Neural cell (in vitro differentiated cells): Measurements from ENCODE around the gene GINS2. TPM values are rescaled to one million over a fixed set of nuclear protein-coding genes. Genes with fewer than 3 reads are reported as not detected.

Experiments
- H2AFZ ChIP-seq: fragments of 200-600, 300-800 bp; sonication (generic), shearing (Covaris generic); 2 replicates; pipeline ENCODE4 v1.6.0; 2014; ENCODE audit warnings: low read depth, mild to moderate bottlenecking, antibody characterized with exemption, low read length, moderate library complexity
- H3F3A ChIP-seq: fragments of 200-600 bp; shearing (Covaris generic); 2 replicates; pipeline ENCODE4 v1.6.1; 2016; ENCODE audit warnings: mild to moderate bottlenecking, moderate library complexity, mixed read lengths, antibody characterized with exemption, low read length; ENCODE audit not compliant: insufficient read depth, poor library complexity, severe bottlenecking
- H3K27ac ChIP-seq: fragments of 200-600, 300-800 bp; sonication (generic), shearing (Covaris generic); 2 replicates; pipeline ENCODE4 v1.5.1; 2014; ENCODE audit warnings: mild to moderate bottlenecking, low read length, moderate library complexity
- H3K27me3 ChIP-seq: fragments of 300-800, 200-600 bp; sonication (generic), shearing (Covaris generic); 2 replicates; pipeline ENCODE4 v1.6.0; 2014; ENCODE audit warnings: mild to moderate bottlenecking, low read depth, low read length, moderate library complexity; ENCODE audit not compliant: insufficient read depth
- H3K36me3 ChIP-seq: fragments of 300-800, 200-600 bp; sonication (generic), shearing (Covaris generic); 2 replicates; pipeline ENCODE4 v1.5.1; 2014; ENCODE audit warnings: mild to moderate bottlenecking, antibody characterized with exemption, low read length, moderate library complexity; ENCODE audit not compliant: insufficient read depth
- H3K4me2 ChIP-seq: fragments of 300-800, 200-600 bp; sonication (generic), shearing (Covaris generic); 2 replicates; pipeline ENCODE4 v1.6.0; 2014; ENCODE audit warnings: mild to moderate bottlenecking, low read length
- H3K4me3 ChIP-seq: fragments of 300-800, 200-600 bp; sonication (generic), shearing (Covaris generic); 2 replicates; pipeline ENCODE4 v1.5.1; 2014; ENCODE audit warnings: mild to moderate bottlenecking, low read length, moderate library complexity
- H3K79me2 ChIP-seq: fragments of 200-600 bp; shearing (Covaris generic); replicated peaks from 2 replicates; pipeline ENCODE4 v1.6.0; 2014; ENCODE audit warnings: mild to moderate bottlenecking, low read length, moderate library complexity; ENCODE audit not compliant: insufficient read depth
- H3K9ac ChIP-seq: fragments of 300-800, 200-600 bp; sonication (generic), shearing (Covaris generic); 2 replicates; pipeline ENCODE4 v1.6.1; 2016; ENCODE audit warnings: mild to moderate bottlenecking, low read length, mixed read lengths
- H3K9me2 ChIP-seq: fragments of 200-600 bp; shearing (Covaris generic); 2 replicates; pipeline ENCODE4 v1.6.1; 2016; ENCODE audit warnings: mild to moderate bottlenecking, low read length, mixed read lengths; ENCODE audit not compliant: insufficient read depth
- H3K9me3 ChIP-seq: fragments of 200-600, 300-800 bp; sonication (generic), shearing (Covaris generic); 2 replicates; pipeline ENCODE4 v1.6.1; 2016; ENCODE audit warnings: mild to moderate bottlenecking, mixed run types, low read length, moderate library complexity, mixed read lengths
- H4K20me1 ChIP-seq: fragments of 200-600 bp; shearing (Covaris generic); 2 replicates; pipeline ENCODE4 v1.6.1; 2016; ENCODE audit warnings: mild to moderate bottlenecking, mixed run types; ENCODE audit not compliant: insufficient read depth
- EP300 ChIP-seq: fragments of 450-650 bp; conservative IDR thresholded peaks from 2 replicates; pipeline ENCODE4 v1.6.1; 2014; ENCODE audit warnings: antibody characterized with exemption, mild to moderate bottlenecking, moderate library complexity; ENCODE audit not compliant: poor library complexity, severe bottlenecking
- EZH2 ChIP-seq: fragments of 200-600, 300-800 bp; shearing (Covaris generic), sonication (generic); IDR thresholded peaks from 2 replicates; pipeline ENCODE4 v1.6.1; 2014; ENCODE audit warnings: antibody characterized with exemption, low read length, borderline replicate concordance, mild to moderate bottlenecking; ENCODE audit not compliant: insufficient read depth, poor library complexity, severe bottlenecking
- MXI1 ChIP-seq: fragments of 450-650 bp; conservative IDR thresholded peaks from 2 replicates; pipeline ENCODE4 v1.6.1; 2014; ENCODE audit warnings: antibody characterized with exemption, mild to moderate bottlenecking; ENCODE audit not compliant: poor library complexity, severe bottlenecking
- POLR2AphosphoS5 ChIP-seq: IDR thresholded peaks from 2 replicates; pipeline ENCODE4 v1.6.1; 2012
- RAD21 ChIP-seq: fragments of 450-650 bp; conservative IDR thresholded peaks from 2 replicates; pipeline ENCODE4 v1.6.1; 2014; ENCODE audit warnings: antibody characterized with exemption, mild to moderate bottlenecking, moderate library complexity
- SMC3 ChIP-seq: fragments of 450-650 bp; conservative IDR thresholded peaks from 2 replicates; pipeline ENCODE4 v1.6.1; 2014; ENCODE audit warnings: antibody characterized with exemption, mild to moderate bottlenecking, moderate library complexity; ENCODE audit not compliant: poor library complexity
- TAF1 ChIP-seq: IDR thresholded peaks from 2 replicates; pipeline ENCODE4 v1.6.1; 2012; ENCODE audit warnings: low read depth
- polyA plus RNA-seq: library from polyadenylated mRNA; depleted of rRNA; stranded (reverse); fragments of >200 nt; gene quantifications from 2 replicates; pipeline ENCODE4 v1.2.3, GENCODE V29; 2014
- TF ChIP-seq, protein P1 (sequence below): IDR thresholded peaks from 2 replicates; pipeline ENCODE4 v1.6.1; 2012; ENCODE audit warnings: borderline replicate concordance
- TF ChIP-seq, protein P2 (sequence below): fragments of 450-650 bp; IDR thresholded peaks from 2 replicates; pipeline ENCODE4 v1.5.1; 2014; ENCODE audit warnings: antibody characterized with exemption, mild to moderate bottlenecking, moderate library complexity; ENCODE audit not compliant: poor library complexity, severe bottlenecking

The GINS2 gene
- polyA plus RNA-seq, 1 donor from 2014 or later = 9.2 TPM

GRCh38 chr16:85645021-85645589 is 43.6 kb downstream of the GINS2 start:
- H3K4me3 ChIP-seq = no peak overlapping the region
- H3K79me2 ChIP-seq = peaks cover 10% of the 10 kb centered on the region
- H3K9me2 ChIP-seq = no peaks in the 10 kb centered on the region
- no peak for TF ChIP-seq EP300
- TF ChIP-seq POLR2AphosphoS5 = no peak
- TF ChIP-seq SMC3 = no peak
- TF ChIP-seq, protein P1, sequence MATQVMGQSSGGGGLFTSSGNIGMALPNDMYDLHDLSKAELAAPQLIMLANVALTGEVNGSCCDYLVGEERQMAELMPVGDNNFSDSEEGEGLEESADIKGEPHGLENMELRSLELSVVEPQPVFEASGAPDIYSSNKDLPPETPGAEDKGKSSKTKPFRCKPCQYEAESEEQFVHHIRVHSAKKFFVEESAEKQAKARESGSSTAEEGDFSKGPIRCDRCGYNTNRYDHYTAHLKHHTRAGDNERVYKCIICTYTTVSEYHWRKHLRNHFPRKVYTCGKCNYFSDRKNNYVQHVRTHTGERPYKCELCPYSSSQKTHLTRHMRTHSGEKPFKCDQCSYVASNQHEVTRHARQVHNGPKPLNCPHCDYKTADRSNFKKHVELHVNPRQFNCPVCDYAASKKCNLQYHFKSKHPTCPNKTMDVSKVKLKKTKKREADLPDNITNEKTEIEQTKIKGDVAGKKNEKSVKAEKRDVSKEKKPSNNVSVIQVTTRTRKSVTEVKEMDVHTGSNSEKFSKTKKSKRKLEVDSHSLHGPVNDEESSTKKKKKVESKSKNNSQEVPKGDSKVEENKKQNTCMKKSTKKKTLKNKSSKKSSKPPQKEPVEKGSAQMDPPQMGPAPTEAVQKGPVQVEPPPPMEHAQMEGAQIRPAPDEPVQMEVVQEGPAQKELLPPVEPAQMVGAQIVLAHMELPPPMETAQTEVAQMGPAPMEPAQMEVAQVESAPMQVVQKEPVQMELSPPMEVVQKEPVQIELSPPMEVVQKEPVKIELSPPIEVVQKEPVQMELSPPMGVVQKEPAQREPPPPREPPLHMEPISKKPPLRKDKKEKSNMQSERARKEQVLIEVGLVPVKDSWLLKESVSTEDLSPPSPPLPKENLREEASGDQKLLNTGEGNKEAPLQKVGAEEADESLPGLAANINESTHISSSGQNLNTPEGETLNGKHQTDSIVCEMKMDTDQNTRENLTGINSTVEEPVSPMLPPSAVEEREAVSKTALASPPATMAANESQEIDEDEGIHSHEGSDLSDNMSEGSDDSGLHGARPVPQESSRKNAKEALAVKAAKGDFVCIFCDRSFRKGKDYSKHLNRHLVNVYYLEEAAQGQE = no peak
- TF ChIP-seq MXI1 = no peak
- TF ChIP-seq, protein P2, sequence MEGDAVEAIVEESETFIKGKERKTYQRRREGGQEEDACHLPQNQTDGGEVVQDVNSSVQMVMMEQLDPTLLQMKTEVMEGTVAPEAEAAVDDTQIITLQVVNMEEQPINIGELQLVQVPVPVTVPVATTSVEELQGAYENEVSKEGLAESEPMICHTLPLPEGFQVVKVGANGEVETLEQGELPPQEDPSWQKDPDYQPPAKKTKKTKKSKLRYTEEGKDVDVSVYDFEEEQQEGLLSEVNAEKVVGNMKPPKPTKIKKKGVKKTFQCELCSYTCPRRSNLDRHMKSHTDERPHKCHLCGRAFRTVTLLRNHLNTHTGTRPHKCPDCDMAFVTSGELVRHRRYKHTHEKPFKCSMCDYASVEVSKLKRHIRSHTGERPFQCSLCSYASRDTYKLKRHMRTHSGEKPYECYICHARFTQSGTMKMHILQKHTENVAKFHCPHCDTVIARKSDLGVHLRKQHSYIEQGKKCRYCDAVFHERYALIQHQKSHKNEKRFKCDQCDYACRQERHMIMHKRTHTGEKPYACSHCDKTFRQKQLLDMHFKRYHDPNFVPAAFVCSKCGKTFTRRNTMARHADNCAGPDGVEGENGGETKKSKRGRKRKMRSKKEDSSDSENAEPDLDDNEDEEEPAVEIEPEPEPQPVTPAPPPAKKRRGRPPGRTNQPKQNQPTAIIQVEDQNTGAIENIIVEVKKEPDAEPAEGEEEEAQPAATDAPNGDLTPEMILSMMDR = no peak
- TF ChIP-seq TAF1 = no peak
- no peak for TF ChIP-seq RAD21
- no peak for TF ChIP-seq EZH2
- no peaks in the 10 kb centered on the region for H3F3A ChIP-seq
- H4K20me1 ChIP-seq = no peaks in the 10 kb centered on the region
- H3K36me3 ChIP-seq = no peaks in the 10 kb centered on the region
- H3K9ac ChIP-seq = no peak overlapping the region
- H2AFZ ChIP-seq = no peak overlapping the region
- no peak overlapping the region for H3K4me2 ChIP-seq
- H3K9me3 ChIP-seq = no peaks in the 10 kb centered on the region
- no peak overlapping the region for H3K27ac ChIP-seq
- no peaks in the 10 kb centered on the region for H3K27me3 ChIP-seq

- Histone ChIP-seq H3K27me3 (no peaks in the 10 kb centered on the region), H3K4me2 (no peak overlapping the region), H3F3A (no peaks in the 10 kb centered on the region), H3K9ac (no peak overlapping the region), H2AFZ (no peak overlapping the region), H3K4me3 (no peak overlapping the region), H3K27ac (no peak overlapping the region), H3K36me3 (no peaks in the 10 kb centered on the region), H4K20me1 (no peaks in the 10 kb centered on the region), H3K9me3 (no peaks in the 10 kb centered on the region), H3K79me2 (peaks cover 10% of the 10 kb centered on the region), H3K9me2 (no peaks in the 10 kb centered on the region)
- no peak for TF ChIP-seq EP300
Observed at GRCh38 chr16:85644093-85644712, 44.6 kb downstream of the GINS2 start.
